Parathyroid adenoma (tissue), 2 donors: Measurements from ENCODE around the gene DOCK10.

Source experiments
- H2AFZ ChIP-seq: fragments of 300-600 bp; sonication (generic); one replicate; pipeline ENCODE4 v1.7.0; 2017; ENCODE audit warnings: antibody characterized with exemption, mild to moderate bottlenecking
- H3K27ac ChIP-seq: fragments of 300-600 bp; sonication (generic); one replicate; pipeline ENCODE4 v1.7.0; 2017
- H3K27me3 ChIP-seq: fragments of 300-600 bp; sonication (generic); one replicate; pipeline ENCODE4 v1.7.0; 2017; ENCODE audit warnings: low read length; ENCODE audit not compliant: control insufficient read depth, insufficient read depth
- H3K36me3 ChIP-seq: fragments of 300-600 bp; sonication (generic); one replicate; pipeline ENCODE4 v1.7.0; 2017; ENCODE audit warnings: low read length; ENCODE audit not compliant: control insufficient read depth, insufficient read depth
- H3K4me1 ChIP-seq: fragments of 300-600 bp; sonication (generic); one replicate; pipeline ENCODE4 v1.7.0; 2017; ENCODE audit warnings: control low read depth
- H3K4me2 ChIP-seq: fragments of 300-600 bp; sonication (generic); one replicate; pipeline ENCODE4 v1.7.0; 2017; ENCODE audit warnings: low read length
- H3K4me3 ChIP-seq: fragments of 300-600 bp; sonication (generic); one replicate; pipeline ENCODE4 v1.7.0; 2017; ENCODE audit warnings: low read depth, low read length
- H3K79me2 ChIP-seq: fragments of 300-600 bp; sonication (generic); one replicate; pipeline ENCODE4 v1.7.0; 2017; ENCODE audit warnings: control low read depth
- H3K9ac ChIP-seq: fragments of 300-600 bp; sonication (generic); one replicate; pipeline ENCODE4 v1.7.0; 2017; ENCODE audit warnings: mild to moderate bottlenecking
- H3K9me3 ChIP-seq: fragments of 300-600 bp; sonication (generic); one replicate; pipeline ENCODE4 v1.7.0; 2017; ENCODE audit warnings: low read length; ENCODE audit not compliant: control insufficient read depth
- TF ChIP-seq, protein P1 (sequence below): fragments of 300-600 bp; sonication (generic); IDR thresholded peaks from one replicate; pipeline ENCODE4 v1.7.0; 2017; ENCODE audit warnings: antibody characterized with exemption, mild to moderate bottlenecking
- donor health status: primary hyperparathyroidism.

The DOCK10 gene

DNA sequence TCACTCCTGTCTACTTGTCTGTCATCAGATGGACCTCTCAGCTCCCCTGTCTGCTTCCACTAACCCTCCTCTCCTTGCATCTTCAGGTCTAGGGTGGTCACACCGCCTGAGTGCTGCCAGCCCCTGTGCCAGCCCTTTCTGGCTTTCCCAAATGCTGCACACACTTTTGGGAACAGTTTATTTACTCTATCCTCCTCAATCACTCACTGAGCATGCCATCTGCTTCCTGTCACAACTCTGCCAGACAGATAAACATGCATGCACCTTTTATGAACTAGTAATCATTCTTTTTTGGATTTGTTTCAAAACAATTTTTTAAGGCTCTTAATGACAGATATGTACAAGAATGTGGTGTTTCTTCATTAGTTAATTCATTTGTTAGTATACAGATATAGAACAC, 269.8 kb downstream of the DOCK10 start:
- H3K4me3 ChIP-seq, result no peak overlapping the region
- no peak overlapping the region for H2AFZ ChIP-seq
- peaks cover 2% of the 10 kb centered on the region for H3K4me1 ChIP-seq
- no peaks in the 10 kb centered on the region for H3K9me3 ChIP-seq
- no peaks in the 10 kb centered on the region for H3K27me3 ChIP-seq
- H3K79me2 ChIP-seq, result no peaks in the 10 kb centered on the region
- H3K4me2 ChIP-seq, result no peak overlapping the region
- H3K36me3 ChIP-seq, result no peaks in the 10 kb centered on the region
- no peak overlapping the region for H3K27ac ChIP-seq
- TF ChIP-seq, protein P1, sequence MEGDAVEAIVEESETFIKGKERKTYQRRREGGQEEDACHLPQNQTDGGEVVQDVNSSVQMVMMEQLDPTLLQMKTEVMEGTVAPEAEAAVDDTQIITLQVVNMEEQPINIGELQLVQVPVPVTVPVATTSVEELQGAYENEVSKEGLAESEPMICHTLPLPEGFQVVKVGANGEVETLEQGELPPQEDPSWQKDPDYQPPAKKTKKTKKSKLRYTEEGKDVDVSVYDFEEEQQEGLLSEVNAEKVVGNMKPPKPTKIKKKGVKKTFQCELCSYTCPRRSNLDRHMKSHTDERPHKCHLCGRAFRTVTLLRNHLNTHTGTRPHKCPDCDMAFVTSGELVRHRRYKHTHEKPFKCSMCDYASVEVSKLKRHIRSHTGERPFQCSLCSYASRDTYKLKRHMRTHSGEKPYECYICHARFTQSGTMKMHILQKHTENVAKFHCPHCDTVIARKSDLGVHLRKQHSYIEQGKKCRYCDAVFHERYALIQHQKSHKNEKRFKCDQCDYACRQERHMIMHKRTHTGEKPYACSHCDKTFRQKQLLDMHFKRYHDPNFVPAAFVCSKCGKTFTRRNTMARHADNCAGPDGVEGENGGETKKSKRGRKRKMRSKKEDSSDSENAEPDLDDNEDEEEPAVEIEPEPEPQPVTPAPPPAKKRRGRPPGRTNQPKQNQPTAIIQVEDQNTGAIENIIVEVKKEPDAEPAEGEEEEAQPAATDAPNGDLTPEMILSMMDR, result no peak
- no peak overlapping the region for H3K9ac ChIP-seq

DNA sequence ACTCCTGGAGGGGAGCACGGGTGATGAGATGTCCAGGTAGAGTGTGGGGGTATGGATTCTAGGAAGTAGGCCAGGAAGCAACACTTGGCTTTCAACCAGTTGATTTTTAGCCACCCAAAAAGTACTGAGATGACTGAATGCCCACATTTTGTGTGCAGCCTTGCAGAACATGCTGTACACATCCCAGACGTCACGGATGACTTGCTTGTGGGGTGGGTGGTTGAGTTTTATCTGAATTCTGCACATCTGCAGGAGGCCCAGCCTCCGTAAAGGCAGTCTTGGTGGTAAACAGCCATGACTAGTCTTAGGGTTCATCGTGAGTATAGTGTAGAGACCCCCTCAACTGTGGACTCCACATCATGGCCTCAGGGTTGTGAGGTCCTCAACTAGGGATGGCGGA, 272.8 kb downstream of the DOCK10 start:
- H3K27me3 ChIP-seq, result no peaks in the 10 kb centered on the region
- H3K4me2 ChIP-seq, result no peak overlapping the region
- no peaks in the 10 kb centered on the region for H3K36me3 ChIP-seq
- no peaks in the 10 kb centered on the region for H3K9me3 ChIP-seq
- H2AFZ ChIP-seq, result no peak overlapping the region
- TF ChIP-seq, protein P1, result no peak
- peaks cover 2% of the 10 kb centered on the region for H3K4me1 ChIP-seq
- no peaks in the 10 kb centered on the region for H3K79me2 ChIP-seq
- H3K9ac ChIP-seq, result no peak overlapping the region
- H3K4me3 ChIP-seq, result no peak overlapping the region
- H3K27ac ChIP-seq, result no peak overlapping the region

DNA sequence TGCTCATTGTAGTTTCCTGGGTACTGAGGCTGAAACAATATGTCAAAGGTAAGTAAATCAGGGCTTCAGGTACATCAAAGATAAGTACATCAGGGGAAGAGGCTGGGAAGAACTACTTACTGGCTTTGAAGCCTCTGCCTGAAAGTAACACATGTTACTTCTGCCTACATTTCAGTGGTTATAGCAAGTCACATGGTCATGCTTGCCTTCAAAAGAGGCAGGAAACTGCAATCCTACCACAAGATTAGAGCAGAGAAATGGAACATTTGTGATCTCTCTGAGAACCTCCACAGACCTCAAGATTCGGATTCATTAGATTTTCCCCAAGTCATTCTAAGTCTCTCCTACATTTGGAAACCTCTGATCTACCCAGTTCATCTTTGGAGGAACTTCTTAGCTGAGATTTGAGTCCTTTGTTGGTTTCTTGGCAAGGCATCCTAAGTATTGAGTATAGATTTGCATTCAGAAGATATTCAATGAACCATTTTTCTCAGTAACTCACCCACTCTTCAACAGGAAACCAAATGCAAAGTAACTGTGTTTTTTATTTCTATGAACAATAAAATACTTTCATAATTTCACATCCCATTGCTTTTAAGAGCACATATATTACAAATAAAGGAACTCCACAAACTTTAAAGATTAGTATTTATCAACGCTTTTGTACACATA, 277.6 kb downstream of the DOCK10 start:
- Histone ChIP-seq H3K79me2 (no peaks in the 10 kb centered on the region), H3K27ac (no peak overlapping the region), H3K4me3 (no peak overlapping the region), H3K9me3 (no peaks in the 10 kb centered on the region), H2AFZ (no peak overlapping the region), H3K9ac (no peak overlapping the region), H3K4me2 (no peak overlapping the region), H3K4me1 (peaks cover 2% of the 10 kb centered on the region), H3K27me3 (no peaks in the 10 kb centered on the region), H3K36me3 (no peaks in the 10 kb centered on the region)
- TF ChIP-seq, protein P1, result no peak

DNA sequence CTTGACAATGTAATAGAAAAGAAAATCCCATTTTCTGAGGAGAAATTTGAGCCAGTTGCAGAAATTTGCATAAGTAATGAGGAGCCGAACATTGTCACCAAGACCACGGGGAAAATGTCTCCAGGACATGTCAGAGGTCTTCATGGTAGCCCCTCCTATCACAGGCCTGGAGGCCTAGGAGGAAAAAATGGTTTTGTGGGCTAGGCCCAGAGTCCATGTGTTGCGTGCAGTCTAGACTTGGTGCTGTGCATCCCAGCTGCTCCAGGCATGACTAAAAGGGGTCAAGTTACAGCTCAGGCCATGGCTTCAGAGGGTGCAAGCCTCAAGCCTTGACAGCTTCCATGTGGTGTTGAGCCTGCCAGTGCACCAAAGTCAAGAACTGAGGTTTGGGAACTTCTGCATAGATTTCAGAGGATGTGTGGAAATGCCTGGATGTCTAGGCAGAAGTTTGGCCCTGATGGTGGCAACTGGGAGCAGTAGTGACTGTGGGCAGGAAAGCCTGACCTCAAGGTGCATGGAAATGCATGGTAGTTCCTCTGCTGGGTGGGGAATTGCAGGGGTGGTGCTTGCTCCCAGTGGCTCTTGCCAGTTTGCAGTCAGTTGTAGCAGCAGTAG, 284.2 kb downstream of the DOCK10 start:
- Histone ChIP-seq H3K27ac (no peak overlapping the region), H2AFZ (no peak overlapping the region), H3K27me3 (no peaks in the 10 kb centered on the region), H3K9ac (no peak overlapping the region), H3K4me1 (no peaks in the 10 kb centered on the region), H3K4me3 (no peak overlapping the region), H3K79me2 (no peaks in the 10 kb centered on the region), H3K36me3 (no peaks in the 10 kb centered on the region), H3K4me2 (no peak overlapping the region), H3K9me3 (no peaks in the 10 kb centered on the region)
- TF ChIP-seq, protein P1, result no peak
